ENCODE data around the gene SLC17A4.
"Not testable (repeated sequence)": the region's sequence is repeated elsewhere in the genome, so short reads cannot be mapped to it uniquely, and the experiment has no call there.

Gene SLC17A4

GRCh38 chr6:25754535-25754934, at the start of gene SLC17A4:
Gene SLC17A4 (plus strand): TSS chr6:25754742. CDS start chr6:25761963, 7,221 bp downstream.
- no peak for DNase-seq (ENCODE audit: low read depth)

- DNase-seq (ENCODE audit: low read depth), result no peak
Observed at GRCh38 chr6:25706314-25707014, 48.1 kb upstream of the SLC17A4 start.

- DNase-seq (ENCODE audit: low read depth), result no peak
Observed at GRCh38 chr6:25709761-25710160, 44.8 kb upstream of the SLC17A4 start.

GRCh38 chr6:25710287-25710686, 44.3 kb upstream of the SLC17A4 start:
- no peak for DNase-seq (ENCODE audit: low read depth)

- no peak for DNase-seq (ENCODE audit: low read depth)
Observed at GRCh38 chr6:25713824-25714223, 40.7 kb upstream of the SLC17A4 start.

GRCh38 chr6:25714765-25715164, 39.8 kb upstream of the SLC17A4 start:
- no peak for DNase-seq (ENCODE audit: low read depth)

- DNase-seq (ENCODE audit: low read depth), result no peak
Observed at GRCh38 chr6:25715794-25716193, 38.7 kb upstream of the SLC17A4 start.

GRCh38 chr6:25717866-25718740, 36.4 kb upstream of the SLC17A4 start:
- no peak for DNase-seq (ENCODE audit: low read depth)

GRCh38 chr6:25726122-25726911, 28.2 kb upstream of the SLC17A4 start:
- no peak for DNase-seq (ENCODE audit: low read depth)

GRCh38 chr6:25727028-25727427, 27.5 kb upstream of the SLC17A4 start:
- DNase-seq (ENCODE audit: low read depth), result no peak

- DNase-seq (ENCODE audit: low read depth), result no peak
Observed at GRCh38 chr6:25730907-25731306, 23.6 kb upstream of the SLC17A4 start.

- DNase-seq (ENCODE audit: low read depth), result no peak
Observed at GRCh38 chr6:25731721-25732120, 22.8 kb upstream of the SLC17A4 start.

GRCh38 chr6:25732468-25733198, 21.9 kb upstream of the SLC17A4 start:
- no peak for DNase-seq (ENCODE audit: low read depth)

GRCh38 chr6:25735261-25735660, 19.3 kb upstream of the SLC17A4 start:
- DNase-seq (ENCODE audit: low read depth), result no peak

- DNase-seq (ENCODE audit: low read depth), result no peak
Observed at GRCh38 chr6:25743868-25744267, 10.7 kb upstream of the SLC17A4 start.

GRCh38 chr6:25745836-25746235, 8.7 kb upstream of the SLC17A4 start:
- DNase-seq (ENCODE audit: low read depth), result no peak

GRCh38 chr6:25746968-25747367, 7.6 kb upstream of the SLC17A4 start:
- DNase-seq (ENCODE audit: low read depth), result no peak

GRCh38 chr6:25747477-25747876, 7.1 kb upstream of the SLC17A4 start:
- DNase-seq (ENCODE audit: low read depth), result no peak

- no peak for DNase-seq (ENCODE audit: low read depth)
Observed at GRCh38 chr6:25748049-25748448, 6.5 kb upstream of the SLC17A4 start.

- DNase-seq (ENCODE audit: low read depth), result not testable (repeated sequence)
Observed at GRCh38 chr6:25748601-25749517, 5.7 kb upstream of the SLC17A4 start.

GRCh38 chr6:25749837-25750236, 4.7 kb upstream of the SLC17A4 start:
- DNase-seq (ENCODE audit: low read depth), result no peak
